ENCODE data around the gene DAB1. TPM values are rescaled to one million over a fixed set of nuclear protein-coding genes. Genes with fewer than 3 reads are reported as not detected.

Gene DAB1
- total RNA-seq, 5 donors from 2014 or later (not counting 1 experiment from before 2014, with no cell fraction given), result 0.82 to 3.7 (median 1.5) TPM

GRCh38 chr1:57086154-57086553 lies 337.7 kb downstream of the DAB1 start:
- Mint-ChIP-seq H3K27me3 (peaks cover 0 to 7% of the 10 kb centered on the region in 2 donors), H3K4me1 (no peaks in the 10 kb centered on the region), H3K36me3 (no peaks in the 10 kb centered on the region), H3K9me3 (no peaks in the 10 kb centered on the region), H3K27ac (no peak overlapping the region), H3K4me3 (no peak overlapping the region)
- Histone ChIP-seq H3K4me3 (ENCODE audit: control insufficient read depth in 1 of 2, extremely low read depth in 1 of 2, low read length in 1 of 2) (no peak overlapping the region), H3K27ac (ENCODE audit: low read length) (no peak overlapping the region), H3K9me3 (no peaks in the 10 kb centered on the region), H3K27me3 (replicated peaks in 1 of 2; ENCODE audit: control insufficient read depth in 2 of 2, extremely low read depth in 1 of 2, insufficient read depth in 2 of 2, low read length in 1 of 2) (peaks cover 0 to 4% of the 10 kb centered on the region in 2 experiments), H3K36me3 (ENCODE audit: control insufficient read depth in 2 of 2, extremely low read depth in 1 of 2, insufficient read depth in 1 of 2, low read length in 1 of 2) (no peaks in the 10 kb centered on the region), H3K4me1 (ENCODE audit: control insufficient read depth in 1 of 2, extremely low read depth in 1 of 2, insufficient read depth in 2 of 2, low read length in 2 of 2) (no peaks in the 10 kb centered on the region)
- no peak for ATAC-seq (replicated peaks in 1 of 4)
- ChIA-PET POLR2A (interaction anchor here in 1 of 2 donors (0.7 kb wide), 1 partner anchor 303 kb away, joined by 3 read pairs; no protein-coding TSS in a partner anchor), CTCF (no interaction called here)
- WGBS (ENCODE audit: insufficient coverage), result 50% methylated on average over 3 of the region's 6 CpGs
- no peak for DNase-seq

GRCh38 chr1:57084701-57085100 lies 339.2 kb downstream of the DAB1 start:
- ATAC-seq (replicated peaks in 1 of 4), result no peak
- no peak overlapping the region for H3K4me3 ChIP-seq (ENCODE audit: control insufficient read depth in 1 of 2, extremely low read depth in 1 of 2, low read length in 1 of 2)
- Mint-ChIP-seq H3K9me3 (peaks cover 0 to under 1% (median 0%) of the 10 kb centered on the region in 3 donors), H3K4me3 (no peak overlapping the region), H3K36me3 (no peaks in the 10 kb centered on the region), H3K27ac (no peak overlapping the region), H3K4me1 (no peaks in the 10 kb centered on the region), H3K27me3 (peaks cover 0 to 7% of the 10 kb centered on the region in 2 donors)
- POLR2A ChIA-PET, result no interaction called here
- CTCF ChIA-PET, result no interaction called here
- H3K9me3 ChIP-seq, result no peaks in the 10 kb centered on the region
- no CpG with 5 or more reads among the region's 2 CpGs for WGBS (ENCODE audit: insufficient coverage)
- DNase-seq, result no peak
- peaks cover 0 to 4% of the 10 kb centered on the region in 2 experiments for H3K27me3 ChIP-seq (replicated peaks in 1 of 2; ENCODE audit: control insufficient read depth in 2 of 2, extremely low read depth in 1 of 2, insufficient read depth in 2 of 2, low read length in 1 of 2)
- no peak overlapping the region for H3K27ac ChIP-seq (ENCODE audit: low read length)
- no peaks in the 10 kb centered on the region for H3K4me1 ChIP-seq (ENCODE audit: control insufficient read depth in 1 of 2, extremely low read depth in 1 of 2, insufficient read depth in 2 of 2, low read length in 2 of 2)
- no peaks in the 10 kb centered on the region for H3K36me3 ChIP-seq (ENCODE audit: control insufficient read depth in 2 of 2, extremely low read depth in 1 of 2, insufficient read depth in 1 of 2, low read length in 1 of 2)

DNA sequence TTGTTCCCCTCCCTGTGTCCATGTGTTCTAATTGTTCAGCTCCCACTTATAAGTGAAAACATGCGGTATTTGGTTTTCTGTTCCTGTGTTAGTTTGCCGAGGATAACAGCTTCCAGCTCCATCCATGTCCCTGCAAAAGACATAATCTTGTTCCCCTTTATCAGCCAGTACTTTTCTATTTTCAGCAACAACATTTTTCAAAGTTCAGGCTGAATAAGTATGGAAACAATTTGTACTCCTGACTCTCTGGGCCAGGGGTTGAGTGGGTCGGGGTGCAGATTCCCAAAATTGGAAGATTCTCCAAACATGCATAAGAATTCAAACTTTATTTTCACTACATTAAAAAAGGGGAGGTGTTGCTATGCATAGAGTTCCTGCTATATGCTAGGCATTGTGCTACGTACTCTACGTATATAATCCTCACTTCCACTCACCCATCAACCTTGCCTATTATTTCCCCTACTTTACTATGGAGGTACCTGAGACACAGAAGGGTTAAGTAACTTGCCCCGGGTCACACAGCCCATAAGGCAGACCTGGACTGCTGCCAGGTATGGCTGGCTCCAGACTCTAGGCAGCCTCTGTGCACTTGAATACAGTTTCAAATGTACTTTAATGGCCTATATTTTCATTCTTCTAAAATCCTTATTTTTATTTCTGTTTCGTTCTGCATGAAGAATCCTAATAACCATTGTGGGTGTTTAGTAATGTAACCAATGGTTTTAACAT lies 341.0 kb downstream of the DAB1 start:
- Histone ChIP-seq H3K9me3 (no peaks in the 10 kb centered on the region), H3K27me3 (replicated peaks in 1 of 2; ENCODE audit: control insufficient read depth in 2 of 2, extremely low read depth in 1 of 2, insufficient read depth in 2 of 2, low read length in 1 of 2) (peaks cover 0 to 4% of the 10 kb centered on the region in 2 experiments), H3K27ac (ENCODE audit: low read length) (no peak overlapping the region), H3K4me1 (ENCODE audit: control insufficient read depth in 1 of 2, extremely low read depth in 1 of 2, insufficient read depth in 2 of 2, low read length in 2 of 2) (no peaks in the 10 kb centered on the region), H3K36me3 (ENCODE audit: control insufficient read depth in 2 of 2, extremely low read depth in 1 of 2, insufficient read depth in 1 of 2, low read length in 1 of 2) (no peaks in the 10 kb centered on the region), H3K4me3 (ENCODE audit: control insufficient read depth in 1 of 2, extremely low read depth in 1 of 2, low read length in 1 of 2) (no peak overlapping the region)
- H3K36me3 Mint-ChIP-seq, result no peaks in the 10 kb centered on the region
- DNase-seq (no peak), ATAC-seq (replicated peaks in 1 of 4) (no peak)
- no peak overlapping the region for H3K4me3 Mint-ChIP-seq
- H3K4me1 Mint-ChIP-seq, result no peaks in the 10 kb centered on the region
- peaks cover 0 to 7% of the 10 kb centered on the region in 2 donors for H3K27me3 Mint-ChIP-seq
- H3K27ac Mint-ChIP-seq, result no peak overlapping the region
- ChIA-PET POLR2A (no interaction called here), CTCF (no interaction called here)
- peaks cover 0 to 4% (median 0%) of the 10 kb centered on the region in 3 donors for H3K9me3 Mint-ChIP-seq
- 89% methylated on average over 3 of the region's 7 CpGs for WGBS (ENCODE audit: insufficient coverage)

GRCh38 chr1:57079454-57080157 lies 344.3 kb downstream of the DAB1 start:
- Histone ChIP-seq H3K27ac (ENCODE audit: low read length) (no peak overlapping the region), H3K4me3 (ENCODE audit: control insufficient read depth in 1 of 2, extremely low read depth in 1 of 2, low read length in 1 of 2) (no peak overlapping the region), H3K27me3 (replicated peaks in 1 of 2; ENCODE audit: control insufficient read depth in 2 of 2, extremely low read depth in 1 of 2, insufficient read depth in 2 of 2, low read length in 1 of 2) (no peaks in the 10 kb centered on the region), H3K4me1 (ENCODE audit: control insufficient read depth in 1 of 2, extremely low read depth in 1 of 2, insufficient read depth in 2 of 2, low read length in 2 of 2) (no peaks in the 10 kb centered on the region), H3K9me3 (no peaks in the 10 kb centered on the region), H3K36me3 (ENCODE audit: control insufficient read depth in 2 of 2, extremely low read depth in 1 of 2, insufficient read depth in 1 of 2, low read length in 1 of 2) (no peaks in the 10 kb centered on the region)
- WGBS (ENCODE audit: insufficient coverage), result 75% methylated on average over 3 of the region's 5 CpGs
- H3K27me3 Mint-ChIP-seq, result peaks cover 0 to 8% of the 10 kb centered on the region in 2 donors
- DNase-seq, result no peak
- H3K4me1 Mint-ChIP-seq, result no peaks in the 10 kb centered on the region
- no peak for ATAC-seq (replicated peaks in 1 of 4)
- H3K36me3 Mint-ChIP-seq, result no peaks in the 10 kb centered on the region
- CTCF ChIA-PET, result no interaction called here
- POLR2A ChIA-PET, result interaction anchor here in 1 of 2 donors (0.7 kb wide), 1 partner anchor 14 kb away, joined by 3 read pairs; no protein-coding TSS in a partner anchor
- H3K4me3 Mint-ChIP-seq, result no peak overlapping the region
- H3K9me3 Mint-ChIP-seq, result peaks cover 0 to 4% (median 0%) of the 10 kb centered on the region in 3 donors
- no peak overlapping the region for H3K27ac Mint-ChIP-seq

- CTCF ChIA-PET, result no interaction called here
Measured at GRCh38 chr1:57072401-57073110, 351.3 kb downstream of the DAB1 start.

GRCh38 chr1:57067863-57068262 lies 356.0 kb downstream of the DAB1 start:
- no peaks in the 10 kb centered on the region for H3K36me3 Mint-ChIP-seq
- H3K9me3 Mint-ChIP-seq, result peaks cover 0 to 3% (median under 1%) of the 10 kb centered on the region in 3 donors
- no peaks in the 10 kb centered on the region for H3K4me1 Mint-ChIP-seq
- H3K27me3 Mint-ChIP-seq, result peaks cover 0 to 13% of the 10 kb centered on the region in 2 donors
- no peaks in the 10 kb centered on the region for H3K36me3 ChIP-seq (ENCODE audit: control insufficient read depth in 2 of 2, extremely low read depth in 1 of 2, insufficient read depth in 1 of 2, low read length in 1 of 2)
- no peak overlapping the region for H3K4me3 ChIP-seq (ENCODE audit: control insufficient read depth in 1 of 2, extremely low read depth in 1 of 2, low read length in 1 of 2)
- H3K27ac Mint-ChIP-seq, result no peak overlapping the region
- no peaks in the 10 kb centered on the region for H3K27me3 ChIP-seq (replicated peaks in 1 of 2; ENCODE audit: control insufficient read depth in 2 of 2, extremely low read depth in 1 of 2, insufficient read depth in 2 of 2, low read length in 1 of 2)
- ChIA-PET POLR2A (no interaction called here), CTCF (no interaction called here)
- ATAC-seq (replicated peaks in 1 of 4) (no peak), DNase-seq (no peak)
- WGBS (ENCODE audit: insufficient coverage), result no CpG with 5 or more reads among the region's 3 CpGs
- H3K4me3 Mint-ChIP-seq, result no peak overlapping the region
- no peak overlapping the region for H3K27ac ChIP-seq (ENCODE audit: low read length)
- H3K9me3 ChIP-seq, result no peaks in the 10 kb centered on the region
- no peaks in the 10 kb centered on the region for H3K4me1 ChIP-seq (ENCODE audit: control insufficient read depth in 1 of 2, extremely low read depth in 1 of 2, insufficient read depth in 2 of 2, low read length in 2 of 2)

More at GRCh38 chr1:57072401-57073110, 351.3 kb downstream of the DAB1 start:
- POLR2A ChIA-PET, result no interaction called here
- H3K27me3 Mint-ChIP-seq, result peaks cover 0 to 13% of the 10 kb centered on the region in 2 donors
- no peaks in the 10 kb centered on the region for H3K36me3 Mint-ChIP-seq
- Histone ChIP-seq H3K9me3 (no peaks in the 10 kb centered on the region), H3K36me3 (ENCODE audit: control insufficient read depth in 2 of 2, extremely low read depth in 1 of 2, insufficient read depth in 1 of 2, low read length in 1 of 2) (no peaks in the 10 kb centered on the region), H3K27me3 (replicated peaks in 1 of 2; ENCODE audit: control insufficient read depth in 2 of 2, extremely low read depth in 1 of 2, insufficient read depth in 2 of 2, low read length in 1 of 2) (no peaks in the 10 kb centered on the region), H3K4me1 (ENCODE audit: control insufficient read depth in 1 of 2, extremely low read depth in 1 of 2, insufficient read depth in 2 of 2, low read length in 2 of 2) (no peaks in the 10 kb centered on the region), H3K27ac (ENCODE audit: low read length) (no peak overlapping the region), H3K4me3 (ENCODE audit: control insufficient read depth in 1 of 2, extremely low read depth in 1 of 2, low read length in 1 of 2) (no peak overlapping the region)
- no peaks in the 10 kb centered on the region for H3K4me1 Mint-ChIP-seq
- H3K9me3 Mint-ChIP-seq, result peaks cover 0 to 5% (median 0%) of the 10 kb centered on the region in 3 donors
- no peak overlapping the region for H3K27ac Mint-ChIP-seq
- WGBS (ENCODE audit: insufficient coverage), result 87% methylated on average over 4 of the region's 8 CpGs
- no peak for ATAC-seq (replicated peaks in 1 of 4)
- H3K4me3 Mint-ChIP-seq, result no peak overlapping the region
- DNase-seq, result no peak

Measured in T-cell (primary cell).